Measurements from ENCODE around the gene NLK. TPM values are rescaled to one million over a fixed set of nuclear protein-coding genes. Genes with fewer than 3 reads are reported as not detected.

Gene NLK
- total and polyA plus RNA-seq, 2 of the 13 experiments (the other 11 are each of a cell fraction or from before 2014, with no cell fraction given), result 13.4 to 14.6 TPM

DNA sequence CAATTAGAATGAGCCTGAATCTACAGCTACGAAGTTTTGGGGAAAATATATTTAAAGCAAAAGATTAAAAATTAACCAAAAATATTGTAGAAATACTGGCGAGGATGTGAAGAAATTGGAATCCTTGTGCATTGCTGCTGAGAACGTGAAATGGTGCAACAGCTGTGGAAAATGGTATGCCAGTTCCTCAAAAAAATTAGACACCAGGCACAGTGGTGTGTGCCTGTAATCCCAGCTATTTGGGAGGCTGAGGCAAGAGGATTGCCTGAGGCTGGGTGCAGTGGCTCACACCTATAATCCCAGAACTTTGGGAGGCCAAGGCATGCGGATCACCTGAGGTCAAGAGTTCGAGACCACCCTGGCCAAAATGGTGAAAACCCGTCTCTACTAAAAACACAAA is 156.6 kb downstream of the NLK start:
- Histone ChIP-seq H3K4me1 (ENCODE audit: insufficient read depth, low read length) (no peaks in the 10 kb centered on the region), H3K36me3 (replicated peaks in 1 of 2; ENCODE audit: control insufficient read depth in 1 of 2, insufficient read depth in 2 of 2, low read length in 2 of 2) (peaks cover 2 to 4% of the 10 kb centered on the region in 2 experiments; a peak in 2 of 5 replicates), H3K4me3 (replicated peaks in 1 of 3; ENCODE audit: insufficient read depth in 1 of 3, low read depth in 2 of 3, low read length in 3 of 3) (no peak overlapping the region), H3K27ac (ENCODE audit: extremely low read length, insufficient read depth, low read length) (no peak overlapping the region), H2AFZ (ENCODE audit: low read length) (no peak overlapping the region), H3K9me3 (ENCODE audit: low read length) (no peaks in the 10 kb centered on the region), H3K27me3 (ENCODE audit: control insufficient read depth in 1 of 2, insufficient read depth in 2 of 2, low read length in 2 of 2) (no peaks in the 10 kb centered on the region), H3K4me2 (ENCODE audit: low read depth, low read length) (no peak overlapping the region), H4K20me1 (ENCODE audit: insufficient read depth, low read length) (no peaks in the 10 kb centered on the region), H3K9ac (ENCODE audit: insufficient read depth, low read depth, low read length) (no peak overlapping the region), H3K79me2 (ENCODE audit: insufficient read depth, low read length) (no peaks in the 10 kb centered on the region)
- POLR2A ChIA-PET, result no interaction called here
- no TSS peak for BruUV-seq (replicated peaks)
- DNase-seq (ENCODE audit: low spot score) (no peak), FAIRE-seq (no peak), ATAC-seq (no peak)
- TF ChIP-seq CAMTA2 (CRISPR knock-in tag; IDR thresholded peaks at IDR 0.05; ENCODE audit: borderline replicate concordance) (no peak), ZNF350 (CRISPR knock-in tag; IDR thresholded peaks at IDR 0.05; ENCODE audit: borderline replicate concordance, low read depth) (no peak)
- intact Hi-C loops (cut with micrococcal nuclease; ENCODE audit: unreplicated experiment) (no loop called here), in situ Hi-C loops (cut with HindIII; ENCODE audit: extremely low pct_ligation_motif_present, low pct_unique_long_range_greater_than_20kb) (no loop called here)
- WGBS (ENCODE audit: low lambda C conversion rate), result 92% methylated on average over 6 of the region's 6 CpGs
- CTCF ChIA-PET (ENCODE audit: low intra/inter-chr PET ratio, low total read pairs), result no interaction called here

DNA sequence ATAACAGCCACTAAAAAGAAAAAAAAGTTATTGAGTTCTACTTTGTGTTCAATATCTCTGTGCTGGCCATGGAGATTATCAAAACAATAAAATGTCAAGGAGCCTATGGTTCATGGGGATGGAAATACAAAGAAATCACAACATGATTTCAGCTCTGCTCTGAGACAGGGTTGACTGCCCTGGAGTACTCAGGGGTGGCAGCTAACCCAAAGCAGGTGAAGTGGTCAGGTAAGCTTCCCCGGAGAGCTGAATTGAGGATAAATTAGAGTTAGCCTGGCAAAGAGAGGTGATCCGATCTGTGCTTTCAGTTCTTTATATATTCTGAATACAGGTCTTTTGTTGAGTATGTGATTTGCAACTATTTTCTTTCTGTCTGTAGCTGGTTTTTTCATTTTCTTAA is 157.3 kb downstream of the NLK start:
- intact Hi-C loops (cut with micrococcal nuclease; ENCODE audit: unreplicated experiment), result no loop called here
- no TSS peak for BruUV-seq (replicated peaks)
- WGBS (ENCODE audit: low lambda C conversion rate), result 91% methylated on average over 2 of the region's 2 CpGs

More for the DNA sequence above, 157.3 kb downstream of the NLK start:
- Histone ChIP-seq H3K36me3 (replicated peaks in 1 of 2; ENCODE audit: control insufficient read depth in 1 of 2, insufficient read depth in 2 of 2, low read length in 2 of 2) (peaks cover 0 to 4% of the 10 kb centered on the region in 2 experiments; a peak in 1 of 5 replicates), H4K20me1 (ENCODE audit: insufficient read depth, low read length) (no peaks in the 10 kb centered on the region), H3K27me3 (ENCODE audit: control insufficient read depth in 1 of 2, insufficient read depth in 2 of 2, low read length in 2 of 2) (no peaks in the 10 kb centered on the region), H3K9ac (ENCODE audit: insufficient read depth, low read depth, low read length) (no peak overlapping the region), H3K79me2 (ENCODE audit: insufficient read depth, low read length) (no peaks in the 10 kb centered on the region), H3K9me3 (ENCODE audit: low read length) (no peaks in the 10 kb centered on the region), H2AFZ (ENCODE audit: low read length) (no peak overlapping the region), H3K4me1 (ENCODE audit: insufficient read depth, low read length) (no peaks in the 10 kb centered on the region), H3K27ac (ENCODE audit: extremely low read length, insufficient read depth, low read length) (no peak overlapping the region), H3K4me3 (replicated peaks in 1 of 3; ENCODE audit: insufficient read depth in 1 of 3, low read depth in 2 of 3, low read length in 3 of 3) (no peak overlapping the region), H3K4me2 (ENCODE audit: low read depth, low read length) (no peak overlapping the region)
- no peak for ATAC-seq
- no peak for FAIRE-seq
- no peak for DNase-seq (ENCODE audit: low spot score)
- in situ Hi-C loops (cut with HindIII; ENCODE audit: extremely low pct_ligation_motif_present, low pct_unique_long_range_greater_than_20kb), result no loop called here
- POLR2A ChIA-PET, result no interaction called here
- CTCF ChIA-PET (ENCODE audit: low intra/inter-chr PET ratio, low total read pairs), result no interaction called here
- TF ChIP-seq FOXA3 (CRISPR knock-in tag; IDR thresholded peaks at IDR 0.05), result no peak
- TF ChIP-seq FOXC1 (CRISPR knock-in tag; IDR thresholded peaks at IDR 0.05; ENCODE audit: borderline replicate concordance), result no peak
- no peak for TF ChIP-seq POLR2A (IDR thresholded peaks at IDR 0.05; ENCODE audit: insufficient read depth in 1 of 2, low read depth in 2 of 2, low read length in 2 of 2)
- TF ChIP-seq TIGD3 (CRISPR knock-in tag; IDR thresholded peaks at IDR 0.05; ENCODE audit: borderline replicate concordance), result no peak
- TF ChIP-seq, protein P1, sequence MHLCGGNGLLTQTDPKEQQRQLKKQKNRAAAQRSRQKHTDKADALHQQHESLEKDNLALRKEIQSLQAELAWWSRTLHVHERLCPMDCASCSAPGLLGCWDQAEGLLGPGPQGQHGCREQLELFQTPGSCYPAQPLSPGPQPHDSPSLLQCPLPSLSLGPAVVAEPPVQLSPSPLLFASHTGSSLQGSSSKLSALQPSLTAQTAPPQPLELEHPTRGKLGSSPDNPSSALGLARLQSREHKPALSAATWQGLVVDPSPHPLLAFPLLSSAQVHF (CRISPR knock-in tag; IDR thresholded peaks at IDR 0.05), result no peak
- TF ChIP-seq TFAP4 (IDR thresholded peaks at IDR 0.05; ENCODE audit: borderline replicate concordance, low read depth), result no peak
- TF ChIP-seq RBAK (CRISPR knock-in tag; IDR thresholded peaks at IDR 0.05), result no peak
- TF ChIP-seq ZBTB25 (CRISPR knock-in tag; IDR thresholded peaks at IDR 0.05), result no peak
- no peak for TF ChIP-seq ZSCAN31 (CRISPR knock-in tag; IDR thresholded peaks at IDR 0.05; ENCODE audit: low read depth)
- no peak for TF ChIP-seq ZNF121 (CRISPR knock-in tag; IDR thresholded peaks at IDR 0.05)
- no peak for TF ChIP-seq KDM1A (CRISPR knock-in tag; IDR thresholded peaks at IDR 0.05)
